HT1080 (cell line): ENCODE measurements around the gene CUL2. TPM values are rescaled to one million over a fixed set of nuclear protein-coding genes. Genes with fewer than 3 reads are reported as not detected.
"Not testable (repeated sequence)": the region's sequence is repeated elsewhere in the genome, so short reads cannot be mapped to it uniquely, and the experiment has no call there.

Experiments used
- DNase-seq: peaks from one replicate; pipeline ENCODE4 v3.0.0-alpha.2; 2015; ENCODE audit warnings: low read depth
- total RNA-seq: library from RNA; depleted of rRNA; stranded (reverse); fragments of >200 nt; shearing (Covaris generic); gene quantifications from 2 replicates; pipeline ENCODE4 v1.2.3, GENCODE V29; 2014

CUL2 gene
- total RNA-seq, 1 experiment from 2014 or later, result 41.4 TPM

DNA sequence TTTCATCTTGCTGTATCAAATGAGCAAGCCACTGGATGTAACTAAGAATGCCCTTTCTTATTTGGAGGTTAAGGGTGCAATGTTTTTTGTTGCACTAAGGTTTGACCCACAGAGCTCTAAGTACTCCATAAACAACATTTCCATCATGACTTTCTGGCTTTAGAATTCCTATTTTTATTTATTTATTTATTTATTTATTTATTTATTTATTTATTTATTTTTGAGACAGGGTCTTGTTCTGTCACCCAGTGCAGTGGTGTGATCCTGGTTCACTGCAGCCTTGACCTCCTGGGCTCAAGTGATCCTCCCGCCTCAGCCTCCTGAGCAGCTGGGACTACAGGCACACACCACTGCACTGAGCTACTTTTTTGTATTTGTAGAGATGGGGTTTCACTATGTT, 9.9 kb downstream of the CUL2 start:
- not testable (repeated sequence) for DNase-seq

GRCh38 chr10:35079763-35080162, 10.4 kb downstream of the CUL2 start:
- DNase-seq, result peak; percentile 70

- no peak for DNase-seq
These were observed 10.9 kb downstream of the CUL2 start for GRCh38 chr10:35079265-35079664.

GRCh38 chr10:35075228-35075627, 14.9 kb downstream of the CUL2 start:
- no peak for DNase-seq

DNA sequence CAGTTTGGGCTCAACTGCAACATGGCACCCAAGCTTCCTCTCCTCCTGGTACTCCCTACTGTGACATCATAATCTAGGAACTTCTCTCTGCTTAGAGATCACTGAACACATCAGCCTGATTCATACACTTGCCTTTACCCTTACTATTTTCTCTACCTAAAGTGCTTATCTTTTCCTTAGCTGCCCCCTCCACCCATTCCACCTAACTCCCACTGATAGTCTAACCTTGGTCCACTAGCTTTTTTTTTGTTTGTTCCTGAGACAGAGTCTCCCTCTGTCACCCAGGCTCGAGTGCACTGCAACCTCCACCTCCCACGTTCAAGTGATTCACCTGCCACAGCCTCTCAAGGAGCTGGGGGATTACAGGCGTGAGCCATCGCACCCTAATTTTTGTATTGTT, 15.9 kb downstream of the CUL2 start:
- peak; percentile 25 for DNase-seq

- no peak for DNase-seq
These were observed 19.6 kb downstream of the CUL2 start for GRCh38 chr10:35070521-35070920.

DNA sequence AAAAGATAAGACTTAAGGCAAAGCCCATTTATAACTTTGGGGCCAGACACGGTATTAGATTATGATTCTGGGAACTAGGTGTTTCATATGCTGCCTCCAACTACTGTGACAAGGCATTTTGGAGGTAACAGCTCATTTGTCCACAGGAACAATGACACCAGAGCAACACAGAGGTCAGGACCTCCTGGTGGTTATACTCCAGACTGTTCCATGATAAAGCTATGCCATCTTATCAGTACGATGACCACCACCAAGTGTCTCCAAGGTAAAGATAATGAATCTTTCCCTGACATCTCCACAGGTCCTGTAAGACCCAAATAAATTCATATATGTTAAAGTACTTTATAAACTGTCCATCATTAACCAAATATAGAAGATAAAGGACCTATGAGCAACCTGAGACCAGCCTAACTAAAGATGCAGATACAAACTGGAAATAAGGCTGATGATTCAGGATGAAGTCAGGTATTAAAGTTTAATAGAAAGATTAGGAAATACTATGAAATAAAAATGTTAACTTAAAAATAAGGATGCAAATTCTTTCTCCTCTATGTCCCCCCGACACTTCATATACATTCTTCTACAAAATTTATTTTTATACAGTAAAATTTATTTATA, 26.2 kb downstream of the CUL2 start:
- no peak for DNase-seq

DNA sequence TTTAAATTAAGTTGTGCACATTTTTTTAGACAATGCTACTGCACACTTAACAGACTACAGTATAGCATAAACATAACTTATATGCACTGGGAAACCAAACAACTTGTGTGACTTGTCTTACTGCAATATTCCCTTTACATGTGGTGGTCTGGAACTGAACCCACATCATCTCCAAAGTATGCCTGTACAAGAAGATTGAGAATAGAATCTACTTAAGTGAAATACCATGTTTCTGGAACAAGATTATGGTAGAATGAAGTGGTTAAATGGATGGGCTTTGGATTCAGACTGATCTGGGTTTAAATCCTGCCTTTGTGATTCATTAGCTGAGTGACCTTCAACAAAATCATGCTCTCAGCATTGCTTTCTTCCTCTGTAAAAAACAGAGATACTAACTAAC, 30.7 kb downstream of the CUL2 start:
- no peak for DNase-seq

DNA sequence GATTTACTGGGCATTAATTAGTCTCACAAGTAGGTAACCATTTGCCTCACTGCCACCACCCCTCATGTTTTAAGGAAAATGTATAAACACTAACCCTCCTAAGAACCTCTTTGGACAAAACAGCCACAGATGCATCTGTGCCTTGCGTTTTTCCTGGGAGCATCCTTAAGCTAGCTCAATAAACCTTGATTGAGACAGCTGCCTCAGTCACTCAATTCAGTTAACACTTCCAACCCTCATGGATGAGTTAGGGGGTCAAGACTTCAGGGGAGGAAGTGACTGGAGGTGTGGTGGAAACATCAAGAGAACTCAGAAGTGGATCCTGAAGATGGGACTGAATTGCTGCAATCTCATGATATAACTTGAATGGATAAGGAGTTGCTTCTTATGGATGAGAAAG, 31.5 kb downstream of the CUL2 start:
- no peak for DNase-seq

DNA sequence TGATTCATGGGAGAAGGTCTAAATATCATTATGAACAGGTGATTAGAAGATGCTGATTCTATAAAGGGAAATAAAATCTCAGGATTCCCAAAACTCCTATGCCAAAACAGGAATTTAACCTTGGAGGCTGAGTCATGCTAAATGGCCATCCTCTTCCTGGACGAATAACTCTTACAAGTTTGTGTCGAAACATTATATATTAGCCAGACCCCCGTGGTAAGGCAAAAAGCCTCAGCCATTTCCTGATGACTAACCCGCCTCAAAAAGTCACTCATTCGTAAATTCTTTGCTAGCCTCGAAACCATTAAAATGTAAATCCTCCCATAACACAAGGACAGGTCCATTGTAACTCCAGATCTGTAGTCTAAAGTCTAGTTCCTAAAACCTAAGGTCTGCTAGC, 32.0 kb downstream of the CUL2 start:
- peak; percentile 94 for DNase-seq

- DNase-seq, result peak; percentile 46
These were observed 33.5 kb downstream of the CUL2 start for GRCh38 chr10:35056686-35057085.

DNA sequence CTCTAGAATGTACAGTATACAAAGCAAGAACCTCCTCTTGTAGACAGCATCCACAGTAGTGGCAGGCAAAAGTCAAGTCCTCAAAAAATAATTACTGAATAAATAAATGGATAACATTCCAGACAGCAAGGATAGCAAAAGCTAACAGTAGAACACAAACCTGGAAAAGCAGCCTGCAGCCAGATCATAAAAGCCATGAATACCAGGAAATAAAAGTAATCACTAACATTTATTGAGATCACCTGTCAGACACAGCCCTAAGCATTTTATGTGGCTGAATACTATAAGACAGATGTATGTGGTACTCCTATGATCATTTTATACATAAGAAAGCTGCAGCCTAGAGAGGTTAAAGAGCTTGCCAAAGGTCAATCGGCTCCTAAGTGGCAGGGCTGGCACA, 34.0 kb downstream of the CUL2 start:
- no peak for DNase-seq

- no peak for DNase-seq
These were observed 39.6 kb downstream of the CUL2 start for GRCh38 chr10:35050568-35050967.

DNA sequence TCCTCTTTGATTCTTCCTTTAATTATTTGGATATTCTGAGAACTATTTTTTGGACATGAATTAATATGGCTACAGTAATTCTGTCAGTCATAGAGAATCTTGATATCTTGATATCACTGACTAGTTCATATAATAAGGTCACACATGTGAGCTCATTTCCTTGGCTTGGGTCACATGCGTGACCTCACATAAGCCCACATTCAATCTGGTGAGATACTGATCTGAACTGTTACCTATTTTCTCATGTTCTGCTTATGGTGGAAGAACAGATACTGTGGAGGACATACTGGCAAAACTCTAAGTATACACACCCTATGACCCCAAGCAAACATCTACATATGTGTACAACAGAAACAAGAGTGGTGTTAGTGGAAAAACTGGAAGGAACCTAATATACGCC, 44.1 kb downstream of the CUL2 start:
- no peak for DNase-seq

- DNase-seq, result not testable (repeated sequence)
These were observed 44.9 kb downstream of the CUL2 start for GRCh38 chr10:35045275-35045674.

DNA sequence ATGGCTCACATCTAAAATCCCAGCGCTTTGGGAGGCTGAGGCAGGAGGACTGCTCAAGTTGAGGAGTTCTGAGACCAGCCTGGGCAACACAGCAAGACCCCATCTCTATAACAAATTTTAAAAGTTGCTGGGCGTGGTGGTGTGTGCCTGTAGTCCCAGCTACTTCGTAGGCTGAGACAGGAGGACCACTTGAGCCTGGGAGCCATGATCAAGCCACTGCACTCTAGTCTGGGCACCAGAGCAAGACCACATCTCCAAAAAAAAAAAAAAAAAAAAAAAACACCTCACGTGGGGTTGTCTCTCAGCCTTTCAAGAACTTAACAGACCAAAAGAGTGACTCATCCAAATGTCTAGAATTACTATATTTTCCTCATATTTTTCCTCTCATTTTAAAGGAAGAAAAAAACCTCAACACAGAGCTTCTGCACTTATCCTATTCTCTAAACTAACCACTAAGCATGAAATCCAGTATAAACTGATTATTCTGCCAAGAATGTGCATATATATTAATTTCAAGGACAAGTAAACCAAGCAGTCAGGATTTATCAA, 46.3 kb downstream of the CUL2 start:
- peak; percentile 50 for DNase-seq

- DNase-seq, result no peak
These were observed 47.4 kb downstream of the CUL2 start for GRCh38 chr10:35042783-35043182.

- DNase-seq, result no peak
These were observed 48.6 kb downstream of the CUL2 start for GRCh38 chr10:35041502-35041879.

DNA sequence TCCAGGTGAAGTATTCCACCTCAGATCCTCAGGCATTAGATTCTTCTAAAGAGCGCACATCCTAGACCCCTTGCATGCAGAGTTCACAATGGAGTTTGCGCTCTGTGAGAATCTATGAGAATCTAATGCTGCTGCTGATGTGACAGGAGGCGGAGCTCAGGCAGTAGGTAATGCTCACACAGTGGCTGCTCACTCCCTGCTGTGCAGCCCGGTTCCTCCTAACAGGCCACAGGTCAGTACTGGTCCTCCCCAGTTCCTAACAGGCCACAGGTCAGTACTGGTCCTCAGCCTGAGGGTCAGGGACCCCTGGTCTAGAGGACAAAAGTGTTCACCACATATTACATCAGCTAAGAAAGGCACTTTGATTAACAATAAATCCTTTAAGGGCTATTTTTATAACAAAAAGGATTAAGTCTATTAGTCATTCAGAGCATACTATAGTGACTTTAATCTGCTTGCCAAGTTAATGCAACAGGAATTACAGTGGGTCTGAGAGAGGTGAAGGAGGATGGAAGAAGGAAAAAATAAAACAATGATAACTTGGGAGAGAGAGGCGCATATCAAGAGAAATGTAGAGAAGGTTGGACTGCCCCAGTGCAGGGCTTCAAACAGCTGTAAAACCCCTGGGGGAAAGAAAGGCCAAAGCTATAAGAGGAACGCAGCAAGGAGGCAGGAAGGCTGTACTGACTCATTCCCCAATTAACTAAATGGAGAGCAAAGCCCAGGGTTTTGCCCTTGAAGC, 49.2 kb downstream of the CUL2 start:
- peak; percentile 76 for DNase-seq

- DNase-seq, result no peak
These were observed 53.0 kb downstream of the CUL2 start for GRCh38 chr10:35037104-35037503.

DNA sequence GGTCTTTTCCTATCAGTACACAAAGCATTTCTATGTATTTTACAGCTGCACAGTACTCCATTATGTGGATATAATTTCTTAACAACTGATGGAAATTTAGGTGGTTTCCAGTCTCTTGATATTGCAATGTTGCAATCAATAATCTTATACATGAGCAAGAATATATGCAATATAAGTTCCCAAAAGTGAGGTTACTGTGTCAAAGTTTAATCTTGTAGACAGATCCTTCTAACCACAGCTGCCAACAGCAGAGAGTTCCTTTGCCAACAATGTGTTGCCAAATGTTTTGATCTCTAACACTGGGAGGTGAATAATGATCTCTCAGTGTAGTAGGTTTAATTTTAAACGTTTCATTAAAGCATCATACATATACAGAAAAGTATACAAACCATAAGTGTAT, 54.5 kb downstream of the CUL2 start:
- DNase-seq, result no peak

DNA sequence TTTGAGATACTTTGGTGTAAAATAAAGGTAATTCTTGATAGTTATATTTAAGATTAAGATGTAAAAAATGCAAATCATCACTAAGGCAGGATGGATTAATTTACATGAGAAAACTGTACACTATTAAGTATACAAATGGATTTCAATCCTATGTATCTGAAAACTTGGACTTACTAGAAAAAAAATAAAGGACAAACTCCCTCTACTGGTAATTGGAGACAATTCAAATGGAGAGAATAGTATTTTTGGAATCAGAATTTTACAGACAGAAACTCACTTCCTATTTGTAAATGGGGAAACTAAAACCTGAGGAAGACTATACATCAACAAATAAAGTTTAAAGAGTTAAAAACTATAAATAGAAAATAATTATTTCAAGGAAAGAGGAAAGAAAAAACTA, 62.6 kb downstream of the CUL2 start:
- peak; percentile 36 for DNase-seq

- peak; percentile 79 for DNase-seq
These were observed 64.2 kb downstream of the CUL2 start for GRCh38 chr10:35025916-35026315.
